Ishikawa (cell line): ENCODE results near the gene MATN4.

ENCODE experiments used
- CEBPB ChIP-seq: IDR thresholded peaks from 2 replicates; pipeline ENCODE4 v1.6.1; 2012
- CREB1 ChIP-seq: IDR thresholded peaks from 2 replicates; pipeline ENCODE4 v1.6.1; 2012; ENCODE audit warnings: low read depth
- EGR1 ChIP-seq: IDR thresholded peaks from 2 replicates; pipeline ENCODE4 v1.6.1; 2012
- EP300 ChIP-seq: IDR thresholded peaks from 2 replicates; pipeline ENCODE4 v1.6.1; 2012; ENCODE audit warnings: borderline replicate concordance
- FOXM1 ChIP-seq: IDR thresholded peaks from 2 replicates; pipeline ENCODE4 v1.6.1; 2012; ENCODE audit warnings: low read depth, borderline replicate concordance
- MAX ChIP-seq: IDR thresholded peaks from 2 replicates; pipeline ENCODE4 v1.6.1; 2012
- NFIC ChIP-seq: IDR thresholded peaks from 2 replicates; pipeline ENCODE4 v1.6.1; 2012
- RAD21 ChIP-seq: IDR thresholded peaks from 2 replicates; pipeline ENCODE4 v1.6.1; 2012; ENCODE audit warnings: low read depth
- TAF1 ChIP-seq: IDR thresholded peaks from 2 replicates; pipeline ENCODE4 v1.6.1; 2012; ENCODE audit warnings: low read depth, mild to moderate bottlenecking
- ZBTB7A ChIP-seq: IDR thresholded peaks from 2 replicates; pipeline ENCODE4 v1.6.1; 2012; ENCODE audit warnings: low read depth

GRCh38 chr20:45283551-45284057 is 24.5 kb downstream of the MATN4 start:
- TF ChIP-seq FOXM1 (no peak), CEBPB (no peak), MAX (no peak), EGR1 (no peak), ZBTB7A (no peak), CREB1 (no peak), EP300 (no peak), TAF1 (no peak), NFIC (no peak), RAD21 (no peak)
